OCI-LY7 (cell line): ENCODE data around the gene KRT39.

Source experiments
- CTCF ChIP-seq: fragments of 200-600 bp; sonication (generic); conservative IDR thresholded peaks from 2 replicates; pipeline ENCODE4 v1.5.1; 2014; ENCODE audit warnings: mild to moderate bottlenecking, antibody characterized with exemption, low read length, moderate library complexity, mixed read lengths
- EZH2phosphoT487 ChIP-seq: fragments of 200-600 bp; sonication (generic); IDR thresholded peaks from 2 replicates; pipeline ENCODE4 v1.6.1; 2018; ENCODE audit warnings: low read depth, borderline replicate concordance, mild to moderate bottlenecking, mixed run types, antibody characterized with exemption, low read length, moderate library complexity, mixed read lengths

DNA sequence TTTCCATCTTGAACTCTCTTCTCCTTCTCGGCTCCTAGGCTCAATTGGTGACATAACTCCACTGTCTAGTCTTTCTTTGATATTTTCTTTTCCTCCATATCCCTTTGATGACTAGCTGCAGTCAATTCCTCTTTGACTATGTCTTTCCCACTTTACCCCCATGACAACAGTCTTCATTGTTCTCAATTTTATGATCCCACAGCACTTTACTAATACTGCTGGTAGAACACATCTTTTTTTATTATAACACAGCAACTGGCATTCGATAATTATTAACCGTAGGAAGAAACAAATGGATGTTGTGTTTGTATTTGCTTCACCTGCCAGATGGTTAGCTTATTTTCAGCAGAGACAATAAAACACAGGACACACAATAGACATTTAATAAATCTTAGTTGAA, 25.9 kb upstream of the KRT39 start:
- TF ChIP-seq CTCF (no peak), EZH2phosphoT487 (no peak)
